GM19438 (cell line): ENCODE measurements around the gene TSPOAP1.

Experiments used
- ATAC-seq: cut with Tn5 transposase; IDR thresholded peaks from one replicate; pipeline ENCODE4 v1.9.1; 2021; ENCODE audit warnings: low read depth; ENCODE audit not compliant: unreplicated experiment

Gene TSPOAP1

DNA sequence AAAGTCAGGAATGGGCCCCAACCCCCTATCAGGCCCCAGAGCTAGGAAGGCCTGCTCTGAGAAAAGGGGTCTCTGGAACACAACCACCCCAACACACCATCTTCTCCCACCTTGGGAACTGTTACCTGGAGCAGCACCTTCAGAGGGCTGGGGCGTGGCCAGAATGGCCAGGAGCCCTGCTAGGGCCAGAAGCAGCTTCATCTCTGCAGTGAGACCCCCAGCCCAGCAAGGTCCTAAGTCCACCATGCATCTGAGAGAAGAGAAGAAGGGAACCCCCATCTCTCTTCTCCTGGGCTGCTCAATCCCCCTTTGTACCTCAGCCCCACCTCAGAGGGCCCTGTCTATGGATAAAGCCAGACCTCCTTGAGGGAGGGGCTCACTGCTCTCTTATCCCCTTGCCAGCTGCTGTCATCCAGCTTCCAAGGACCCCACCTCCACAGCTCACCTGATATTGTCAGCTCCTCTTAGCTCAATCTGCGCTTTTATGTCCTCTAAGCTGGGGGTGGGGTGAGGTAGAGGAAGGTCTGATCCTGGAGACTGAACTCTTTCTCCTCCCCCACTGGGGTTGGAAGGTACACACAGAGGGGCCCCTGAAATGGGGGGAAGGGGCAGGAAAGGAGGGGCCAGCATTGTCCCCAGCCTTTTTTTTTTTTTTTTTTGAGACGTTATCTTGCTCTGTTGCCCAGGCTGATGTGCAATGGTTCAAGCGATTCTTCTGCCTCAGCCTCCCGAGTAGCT lies 47.9 kb downstream of the TSPOAP1 start, which contains the start of gene MPO:
TSS of gene MPO (minus strand) at position 456 of the 738 bp plus-strand sequence. CDS start at position 279, 177 bp downstream.
- ATAC-seq: no peak

DNA sequence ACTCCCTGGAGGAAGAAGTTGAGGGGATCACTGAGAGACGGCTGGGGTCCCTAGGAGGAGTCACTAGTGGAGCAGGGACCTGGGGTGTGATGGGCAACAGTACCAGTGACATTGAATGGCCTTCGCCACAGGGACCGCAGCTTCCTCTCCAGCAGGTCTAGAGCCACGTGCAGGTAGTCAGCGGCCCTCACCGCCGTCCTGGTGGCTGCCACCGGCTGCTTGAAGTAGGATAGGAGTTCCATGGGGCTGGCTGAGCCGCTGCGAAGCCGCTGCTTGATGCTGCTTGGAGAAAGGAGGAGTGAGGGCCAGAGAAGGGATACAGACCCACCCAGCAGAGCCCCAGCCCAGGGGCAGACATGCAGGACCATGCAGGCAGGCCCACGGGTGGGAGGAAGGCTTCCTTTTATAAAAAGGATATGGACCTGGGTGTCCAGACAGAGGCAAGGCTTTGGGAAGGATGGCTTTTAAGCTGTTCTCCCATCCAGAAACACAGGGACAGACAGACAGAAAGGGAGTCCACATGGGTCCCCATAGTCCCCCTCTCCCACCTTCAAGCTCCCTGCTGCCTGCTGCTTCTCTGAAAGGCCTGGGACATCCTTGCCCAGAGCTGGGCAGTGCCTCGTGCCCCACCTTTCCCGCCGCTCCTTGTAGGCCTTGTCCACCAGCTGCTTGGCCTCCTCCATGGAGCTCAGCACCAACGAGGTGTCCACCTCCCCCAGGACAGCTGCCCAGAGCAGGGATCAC lies 48.7 kb downstream of the TSPOAP1 start:
- ATAC-seq: no peak

DNA sequence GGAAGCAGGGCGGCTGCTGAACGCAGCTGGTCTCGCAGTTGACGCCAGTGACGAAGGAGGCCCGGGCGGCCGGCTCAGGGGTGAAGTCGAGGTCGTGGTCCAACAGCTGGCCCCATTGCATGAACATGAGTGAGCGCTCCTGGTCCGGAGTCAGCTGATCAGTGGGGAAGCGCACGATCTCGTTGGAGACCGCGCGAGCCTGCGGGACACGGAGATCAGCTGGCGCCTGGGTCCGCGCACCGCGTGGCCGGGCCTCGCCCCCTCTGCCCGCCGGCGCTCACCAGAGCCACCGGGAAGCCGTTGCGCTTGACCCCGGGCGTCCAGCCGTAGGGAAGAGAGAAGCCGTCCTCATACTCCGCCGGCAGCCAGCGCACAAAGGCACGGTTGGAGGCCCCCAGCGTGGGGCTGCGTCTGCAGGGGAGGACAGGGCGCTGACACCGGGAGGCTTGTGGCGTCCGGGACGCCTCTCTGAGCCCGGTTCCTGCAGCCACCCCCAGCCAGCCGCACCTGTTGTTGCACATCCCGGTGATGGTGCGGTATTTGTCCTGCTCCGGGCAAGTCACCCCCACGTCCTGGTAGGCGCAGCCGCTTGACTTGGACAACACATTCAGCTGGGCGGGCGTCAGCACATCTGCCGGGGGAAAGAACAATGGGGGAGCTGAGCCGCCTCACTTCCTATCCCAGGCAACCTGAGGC lies 49.4 kb downstream of the TSPOAP1 start:
- ATAC-seq: no peak

DNA sequence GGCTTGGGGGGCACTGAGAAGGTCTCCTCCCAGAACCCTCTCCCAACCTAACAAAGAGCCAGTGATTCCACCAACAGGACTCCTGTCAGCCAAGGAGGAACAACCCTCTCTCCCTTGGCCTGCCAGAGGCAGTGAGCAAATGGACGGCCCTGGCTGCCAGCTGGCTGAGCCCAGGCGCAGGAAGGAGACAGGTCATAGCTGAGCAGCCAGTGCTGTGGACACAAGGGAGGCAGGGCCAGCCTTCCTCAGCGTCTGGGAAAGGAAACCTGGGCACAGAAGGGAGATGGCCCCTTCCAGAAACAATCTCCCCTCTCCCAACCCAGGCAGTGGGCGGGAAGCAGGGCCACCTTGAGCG lies 50.0 kb downstream of the TSPOAP1 start:
- ATAC-seq: no peak

DNA sequence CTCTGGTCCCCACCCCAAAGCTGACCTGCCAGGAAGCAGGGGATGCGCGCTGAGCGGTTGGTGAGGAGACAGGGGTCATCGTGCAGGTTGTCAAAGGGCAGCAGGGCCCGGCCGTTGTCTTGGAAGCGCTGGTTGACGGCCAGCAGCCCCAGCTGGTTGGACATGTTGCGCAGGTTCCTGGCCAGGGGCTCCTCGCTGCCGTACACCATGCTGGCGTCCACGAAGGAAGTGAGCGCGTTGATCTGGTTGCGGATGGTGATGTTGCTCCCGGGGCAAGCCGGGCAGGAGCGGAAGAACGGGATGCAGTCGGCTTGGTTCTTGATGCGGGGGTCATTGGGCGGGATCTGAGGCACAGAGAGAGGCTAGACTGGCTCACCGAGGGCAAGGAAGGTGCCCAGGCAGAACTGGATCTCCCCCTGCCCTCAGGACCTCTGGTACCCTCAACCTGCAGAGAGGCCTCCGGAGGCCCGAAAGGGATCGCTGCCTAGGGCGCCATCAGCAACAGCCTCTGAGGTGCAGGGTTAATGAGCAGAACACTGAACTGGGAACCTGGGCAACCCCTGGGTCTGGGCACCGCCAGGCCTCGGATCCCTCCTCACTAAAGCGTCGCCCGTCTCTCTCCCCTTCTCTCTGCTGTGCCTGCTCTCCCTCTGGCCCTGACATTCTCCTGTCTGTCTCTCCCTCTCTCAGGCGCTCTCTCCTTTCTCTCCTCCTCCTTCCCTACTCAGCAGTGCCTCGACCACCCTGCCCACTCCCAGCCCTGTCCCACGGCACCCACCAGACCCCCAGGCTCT lies 50.6 kb downstream of the TSPOAP1 start:
- no peak for ATAC-seq

DNA sequence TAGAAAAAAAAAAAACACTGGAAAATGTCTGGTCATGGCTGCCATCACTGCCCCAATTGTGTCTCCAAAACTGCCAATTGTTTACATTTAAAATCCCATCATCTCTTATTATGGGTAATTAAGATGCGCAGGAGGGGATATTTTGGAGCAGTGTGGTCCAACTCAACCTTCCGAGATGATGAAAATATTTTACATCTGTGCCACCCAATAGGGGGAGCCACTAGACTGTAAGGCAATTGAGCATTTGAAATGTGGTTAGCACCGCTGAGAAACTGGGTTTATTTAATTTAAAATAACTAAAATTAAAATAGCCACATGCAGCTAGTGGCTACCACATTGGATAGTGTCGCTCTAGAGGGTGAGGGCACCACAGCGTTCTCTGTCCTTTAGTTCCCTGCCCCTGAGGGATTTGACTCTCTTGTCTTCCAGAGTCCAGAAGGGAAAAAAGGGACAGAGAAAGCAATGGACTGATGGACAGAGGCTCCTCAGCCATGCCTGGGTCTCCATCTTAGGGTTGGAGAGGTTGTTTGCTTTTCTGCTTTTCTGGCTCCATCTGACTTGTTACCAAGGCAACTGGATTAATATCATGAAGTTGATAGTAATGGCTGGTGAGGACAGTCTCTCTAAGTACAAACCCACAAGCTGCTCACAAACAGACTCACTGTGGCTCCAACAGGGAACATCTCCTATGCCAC lies 51.3 kb downstream of the TSPOAP1 start:
- ATAC-seq: no peak

DNA sequence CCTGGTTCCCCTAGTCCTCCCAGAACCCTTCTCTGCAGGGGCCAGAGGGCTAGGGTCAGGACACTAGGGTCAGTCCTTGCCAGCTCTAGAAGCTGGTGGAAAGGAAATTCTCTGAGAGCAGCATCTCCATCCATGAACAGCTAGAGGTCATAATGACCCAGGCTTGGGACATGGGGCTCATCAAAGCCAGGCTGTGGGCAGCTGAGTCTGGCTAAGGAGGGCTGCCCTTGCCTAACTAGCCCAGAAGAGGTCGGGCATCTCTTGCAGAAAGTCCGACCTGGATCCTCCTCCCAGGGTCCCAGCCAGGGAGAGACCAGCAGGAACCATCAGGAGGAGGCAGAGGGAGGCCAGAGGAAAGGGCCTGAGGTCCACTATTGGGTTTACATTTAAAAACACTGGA lies 52.2 kb downstream of the TSPOAP1 start:
- no peak for ATAC-seq

DNA sequence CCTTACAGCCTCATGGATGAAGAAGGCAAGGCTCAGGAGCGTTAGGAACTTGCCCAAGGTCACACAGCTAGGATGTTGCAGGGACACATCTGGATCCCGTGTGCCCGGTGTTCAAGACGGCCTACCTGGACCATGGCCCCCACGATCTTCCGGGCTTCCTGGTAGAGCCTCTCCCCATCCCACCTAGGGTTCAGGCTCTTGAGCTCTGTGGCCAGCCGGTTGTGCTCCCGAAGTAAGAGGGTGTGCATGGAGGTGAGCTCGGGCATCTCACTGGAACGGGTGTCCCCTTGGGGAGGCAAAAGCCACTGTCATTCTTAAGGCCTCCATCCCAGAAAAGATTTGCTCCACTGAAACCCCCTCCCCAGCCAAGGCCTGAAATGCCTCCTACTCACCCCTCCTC lies 53.2 kb downstream of the TSPOAP1 start:
- no peak for ATAC-seq

DNA sequence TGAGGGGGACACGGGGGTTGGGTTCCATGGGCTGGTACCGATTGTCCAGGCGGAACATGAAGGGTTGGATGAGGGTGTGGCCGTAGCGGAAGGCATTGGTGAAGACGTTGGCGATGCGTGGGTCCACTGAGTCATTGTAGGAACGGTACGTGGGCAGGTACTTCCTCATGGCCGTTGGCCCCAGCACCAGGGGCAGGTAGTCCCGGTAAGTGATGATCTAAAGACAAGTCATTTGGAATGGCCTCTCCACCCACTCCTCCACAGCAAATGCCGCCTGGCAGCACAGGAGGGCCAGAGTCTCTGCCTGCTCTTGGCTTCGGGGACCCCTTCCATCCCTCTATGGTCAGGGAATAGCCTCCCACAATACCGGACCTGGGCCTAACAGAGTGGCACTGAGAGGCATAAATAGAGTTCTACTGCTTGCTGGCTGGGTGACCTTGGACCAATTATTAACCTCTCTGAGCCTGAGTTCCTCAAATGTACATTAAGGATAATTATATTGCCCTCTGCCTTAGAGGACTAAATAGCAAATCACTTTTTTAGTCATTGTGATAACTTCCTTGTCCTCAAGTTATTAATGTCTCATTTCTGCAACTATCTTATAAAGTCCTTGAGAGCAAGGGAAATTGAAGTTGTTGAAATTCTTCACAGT lies 55.0 kb downstream of the TSPOAP1 start:
- no peak for ATAC-seq

DNA sequence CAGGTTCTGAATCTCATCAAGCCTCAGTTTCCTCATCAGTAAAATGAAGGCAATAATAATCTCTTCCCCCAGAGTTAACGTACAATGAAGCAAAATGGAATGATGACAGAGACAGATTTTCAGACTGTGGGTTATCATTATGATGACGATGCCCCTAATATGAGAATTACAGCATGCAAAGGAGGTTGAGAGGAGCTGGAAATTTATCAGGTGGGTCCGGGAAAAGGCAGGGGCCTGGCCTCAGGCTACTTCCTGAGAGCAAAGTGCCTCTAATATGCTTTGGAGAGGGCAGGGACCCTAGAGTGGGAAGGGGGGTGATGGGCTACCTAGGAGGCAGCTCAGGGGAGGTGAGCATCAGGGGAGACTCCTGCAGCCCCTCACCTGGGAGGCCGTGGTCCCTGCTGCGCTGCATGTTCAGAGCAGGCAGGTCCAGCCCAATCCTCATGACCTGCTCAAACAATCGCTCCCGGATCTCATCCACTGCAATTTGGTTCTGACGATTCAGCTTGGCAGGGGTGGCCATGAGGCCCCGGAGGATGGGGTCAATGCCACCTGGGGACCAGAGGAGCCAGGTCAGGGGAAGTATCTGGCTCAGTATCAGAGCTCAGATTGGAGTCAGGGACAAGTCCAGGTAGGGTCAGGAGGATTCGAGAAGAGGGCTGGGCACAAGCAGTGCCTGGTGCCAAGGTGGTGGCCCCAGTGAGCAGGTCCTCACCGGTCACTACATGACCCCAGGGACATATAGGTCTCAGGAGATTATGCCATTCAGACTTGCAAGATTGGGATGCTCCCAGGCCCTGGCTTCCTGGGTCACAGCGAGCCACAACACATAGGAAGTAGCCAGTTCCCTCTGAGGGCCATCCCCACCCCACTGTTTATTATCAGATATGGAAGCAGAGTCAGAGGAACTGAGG lies 56.0 kb downstream of the TSPOAP1 start:
- no peak for ATAC-seq

DNA sequence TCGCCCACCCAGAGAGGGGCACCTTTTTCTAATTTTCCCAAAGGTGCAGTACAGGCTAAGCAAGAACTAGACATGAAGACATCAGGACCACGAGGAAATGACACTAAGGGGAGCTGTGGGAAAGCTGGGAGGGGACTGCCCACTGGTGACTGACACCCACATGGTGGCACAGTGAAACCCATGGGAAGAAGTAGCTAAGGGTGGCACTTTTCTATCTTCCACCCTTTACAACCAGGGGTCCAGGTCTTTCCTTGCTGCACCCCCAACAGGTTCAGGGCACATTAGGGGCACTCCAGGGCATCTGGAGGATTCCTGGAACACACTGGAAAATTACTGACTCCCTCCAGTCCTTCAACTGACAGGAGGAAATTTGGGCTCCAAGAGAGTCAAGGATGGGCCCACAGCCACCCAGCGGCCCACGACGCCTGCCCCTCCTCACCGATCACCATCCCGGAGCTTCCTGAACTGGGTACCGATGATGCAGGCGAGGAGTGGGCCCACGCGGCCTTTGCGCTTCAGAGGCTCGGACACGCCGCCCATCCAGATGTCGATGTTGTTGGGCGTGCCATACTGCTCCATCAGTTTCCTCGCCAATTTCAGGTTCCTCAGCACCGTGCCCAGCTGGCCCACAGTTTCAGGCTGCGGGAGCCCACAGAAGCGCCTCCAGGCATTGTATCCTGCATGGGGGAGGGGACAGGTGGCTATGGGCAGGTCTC lies 57.2 kb downstream of the TSPOAP1 start:
- no peak for ATAC-seq

DNA sequence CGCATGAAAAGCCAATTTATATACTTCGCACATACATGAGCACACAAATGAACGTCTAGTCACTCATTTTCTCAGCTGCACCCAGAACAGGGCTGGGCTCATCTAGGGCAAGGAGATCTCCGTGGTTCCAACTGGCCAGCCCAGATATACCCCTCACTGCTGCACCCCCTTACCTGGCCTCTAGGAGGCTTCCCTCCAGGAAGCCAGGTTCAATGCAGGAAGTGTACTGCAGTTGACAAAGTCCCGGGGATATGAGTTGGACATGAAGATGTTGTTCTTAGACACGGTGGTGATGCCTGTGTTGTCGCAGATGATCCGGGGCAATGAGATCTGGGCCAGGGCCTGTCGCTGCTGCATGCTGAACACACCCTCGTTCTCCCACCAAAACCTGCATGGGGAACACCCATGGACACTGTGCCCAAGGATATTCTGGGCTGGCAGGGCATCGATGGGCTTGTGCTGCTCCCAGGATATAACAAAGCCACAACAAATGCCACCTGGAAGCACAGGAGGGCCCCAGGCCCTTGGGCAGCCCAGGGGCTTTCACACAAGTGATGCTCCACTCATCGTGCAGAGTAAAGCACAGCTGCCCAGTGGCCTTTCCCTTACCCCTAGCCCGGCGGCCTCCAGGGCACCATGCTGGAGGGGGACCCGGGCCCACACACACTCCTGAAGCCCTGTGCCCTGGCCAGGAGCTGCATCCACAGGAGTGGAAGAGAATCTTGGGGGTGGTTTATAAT lies 57.9 kb downstream of the TSPOAP1 start:
- no peak for ATAC-seq

DNA sequence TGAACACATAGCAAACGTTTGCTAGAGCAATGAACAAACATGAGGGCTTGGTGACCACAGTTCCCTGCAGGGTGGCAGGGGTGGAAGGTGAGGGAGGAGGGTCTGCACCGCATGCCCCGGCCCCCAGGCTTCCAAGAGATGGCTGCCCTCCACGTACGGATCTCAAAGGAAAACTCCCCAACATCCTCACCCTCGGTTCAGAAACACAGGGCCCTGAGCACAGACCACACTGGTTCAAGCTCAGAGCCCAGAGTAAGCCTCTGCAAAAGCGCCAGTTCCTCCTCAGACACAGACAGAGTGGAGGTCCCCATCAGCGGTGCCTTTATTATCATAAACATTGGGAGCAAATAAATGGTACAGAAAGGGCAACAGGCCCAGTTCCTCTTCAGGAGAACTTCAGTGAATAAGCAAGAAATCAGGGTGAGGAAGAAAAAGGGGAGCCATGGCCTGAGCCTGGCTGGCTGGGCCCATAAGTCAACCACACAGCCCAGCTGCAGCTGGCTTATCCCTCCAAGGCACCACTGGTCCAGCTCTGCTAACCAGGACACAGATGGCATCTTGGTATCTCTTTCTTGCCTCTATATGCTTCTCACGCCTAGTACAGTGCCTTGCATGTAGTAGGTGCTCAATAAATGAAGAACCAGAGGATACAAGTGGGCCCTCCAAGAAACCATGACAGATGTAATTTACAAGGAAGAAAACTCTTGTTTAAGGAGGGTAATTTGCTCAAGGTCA lies 58.9 kb downstream of the TSPOAP1 start:
- ATAC-seq: no peak

DNA sequence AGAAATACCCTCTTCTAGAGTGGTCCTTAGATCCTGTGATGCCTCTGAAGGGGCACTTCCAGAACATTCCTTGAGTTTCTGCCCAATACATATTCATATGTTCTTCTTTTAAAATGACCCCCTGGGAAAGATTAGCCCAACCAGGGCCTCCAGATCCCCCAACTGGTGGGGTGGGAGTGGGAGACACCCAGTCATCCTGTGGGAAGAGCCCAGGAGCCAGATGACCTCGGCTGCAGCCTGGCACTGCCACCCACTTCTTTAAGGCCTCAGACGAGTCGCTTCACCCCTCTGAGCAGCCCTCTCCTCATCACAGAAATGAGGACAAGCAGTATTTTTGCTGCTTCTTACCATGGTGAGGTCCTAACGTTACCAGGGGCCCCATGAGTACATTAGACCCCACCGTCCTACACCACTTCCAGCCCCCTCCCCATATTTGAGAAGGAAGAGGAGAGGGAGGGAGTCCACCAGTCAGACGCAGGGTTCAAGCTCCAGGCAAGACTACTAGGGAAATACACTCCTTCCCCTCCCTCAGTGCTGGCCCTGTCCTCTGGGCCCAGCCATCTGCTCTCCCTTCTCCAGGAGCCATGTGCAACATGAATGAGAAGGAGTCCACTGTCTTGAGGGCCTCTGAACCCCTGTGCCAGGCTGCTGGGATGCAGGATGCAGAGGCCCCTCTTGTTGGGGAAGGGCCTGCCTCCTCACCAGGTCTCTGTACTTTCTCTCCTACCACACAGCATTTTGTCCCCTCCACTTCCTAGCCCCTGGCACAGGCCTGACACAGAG lies 59.6 kb downstream of the TSPOAP1 start:
- no peak for ATAC-seq

DNA sequence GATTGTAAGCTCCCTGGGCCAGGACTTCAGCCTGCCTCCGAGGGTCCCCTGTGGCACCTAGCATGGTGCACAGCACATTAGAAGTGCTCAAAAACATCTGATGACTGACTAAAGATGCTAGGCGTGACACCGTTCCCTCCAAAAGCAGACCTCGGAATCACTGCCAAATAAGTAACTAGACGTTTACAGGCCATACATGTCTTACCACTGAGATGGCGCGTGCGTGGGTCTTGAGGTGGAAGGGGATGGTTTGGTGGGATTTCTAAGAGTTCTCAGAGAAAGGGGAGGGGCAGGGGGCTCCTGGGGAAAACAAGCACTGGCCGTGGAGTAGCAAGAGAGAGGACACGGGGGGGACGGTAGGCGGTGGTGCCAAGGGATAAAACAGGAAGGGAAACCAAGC lies 60.3 kb downstream of the TSPOAP1 start:
- ATAC-seq: no peak
